ENCODE results near the gene SPTBN4.
A peak's percentile ranks its signal among the peaks of the same experiment; 100 is the strongest.
"Not testable (repeated sequence)": the region's sequence is repeated elsewhere in the genome, so short reads cannot be mapped to it uniquely, and the experiment has no call there.

SPTBN4 gene

DNA sequence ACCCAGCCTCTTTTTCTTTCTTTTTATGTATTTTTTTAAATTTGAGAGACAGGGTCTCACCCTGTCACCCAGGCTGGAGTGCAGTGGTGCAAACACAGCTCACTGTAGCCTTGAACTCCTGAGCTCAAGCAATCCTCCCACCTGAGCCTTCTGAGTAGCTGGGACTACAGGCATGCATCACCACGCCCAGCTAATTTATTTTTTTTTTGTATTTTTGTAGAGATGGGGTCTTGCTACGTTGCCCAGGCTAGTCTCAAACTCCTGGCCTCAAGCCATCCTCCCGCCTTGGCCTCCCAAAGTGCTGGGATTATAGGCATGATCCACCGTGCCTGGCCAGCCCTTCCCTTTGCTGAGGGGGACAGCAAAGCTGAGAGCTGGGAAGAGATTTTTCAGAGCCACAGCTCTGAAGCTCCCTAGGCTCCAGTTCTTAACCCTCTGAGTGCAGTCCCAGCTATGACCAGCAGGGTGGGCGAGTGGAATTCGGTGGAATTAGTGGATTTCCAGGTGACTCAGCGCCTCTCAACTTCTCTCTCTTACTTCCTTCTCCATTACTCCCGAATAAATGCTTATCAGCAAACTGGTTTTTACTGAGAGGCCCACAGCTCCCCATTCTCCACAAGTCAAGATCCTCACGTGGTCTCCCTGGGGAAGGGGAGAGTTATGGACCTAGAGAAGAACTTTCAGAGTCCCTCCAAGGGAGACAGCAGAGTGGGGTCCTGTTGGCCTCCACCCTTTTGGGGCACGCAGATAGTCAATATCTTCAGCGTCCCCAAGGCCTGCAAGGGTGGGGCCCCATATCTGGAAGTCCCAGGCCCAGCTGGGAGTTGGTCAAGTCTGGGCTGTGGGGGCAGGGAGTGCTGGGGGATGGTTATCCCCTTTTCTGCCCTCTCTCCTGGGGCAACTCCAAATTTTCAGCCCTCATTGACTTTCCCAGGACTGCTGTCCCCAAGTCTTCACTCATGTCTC lies 2.5 kb upstream of the SPTBN4 start:
- DNase-seq (ENCODE audit: low read depth in 2 of 2) = peak; percentile 74 to 79

DNA sequence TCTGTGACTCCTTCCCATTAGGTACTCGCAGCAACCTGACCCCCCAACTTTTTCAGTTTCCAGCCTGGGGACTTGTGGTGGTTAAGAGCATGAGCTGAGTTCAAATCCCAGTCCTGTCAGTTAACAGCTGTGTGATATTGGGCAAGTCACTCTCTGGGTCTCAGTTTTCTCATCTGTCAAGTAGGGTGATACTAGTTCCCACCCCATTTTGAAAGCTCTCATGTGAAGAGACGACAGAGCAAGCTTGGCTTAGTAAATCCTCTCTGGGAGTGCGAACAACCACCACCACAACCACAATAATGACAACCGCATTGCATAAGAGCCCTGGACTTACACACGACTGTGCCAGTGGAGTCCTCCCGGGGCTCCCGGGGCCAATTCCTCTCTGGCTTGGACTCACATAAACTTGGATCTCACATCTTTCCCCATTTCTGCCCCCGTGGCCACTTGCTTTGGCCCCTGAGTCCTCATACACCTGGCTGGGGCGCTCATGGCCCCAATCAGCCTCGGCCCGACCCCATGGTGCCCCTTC lies 1.7 kb upstream of the SPTBN4 start:
- DNase-seq (ENCODE audit: low read depth in 2 of 2) = no peak

DNA sequence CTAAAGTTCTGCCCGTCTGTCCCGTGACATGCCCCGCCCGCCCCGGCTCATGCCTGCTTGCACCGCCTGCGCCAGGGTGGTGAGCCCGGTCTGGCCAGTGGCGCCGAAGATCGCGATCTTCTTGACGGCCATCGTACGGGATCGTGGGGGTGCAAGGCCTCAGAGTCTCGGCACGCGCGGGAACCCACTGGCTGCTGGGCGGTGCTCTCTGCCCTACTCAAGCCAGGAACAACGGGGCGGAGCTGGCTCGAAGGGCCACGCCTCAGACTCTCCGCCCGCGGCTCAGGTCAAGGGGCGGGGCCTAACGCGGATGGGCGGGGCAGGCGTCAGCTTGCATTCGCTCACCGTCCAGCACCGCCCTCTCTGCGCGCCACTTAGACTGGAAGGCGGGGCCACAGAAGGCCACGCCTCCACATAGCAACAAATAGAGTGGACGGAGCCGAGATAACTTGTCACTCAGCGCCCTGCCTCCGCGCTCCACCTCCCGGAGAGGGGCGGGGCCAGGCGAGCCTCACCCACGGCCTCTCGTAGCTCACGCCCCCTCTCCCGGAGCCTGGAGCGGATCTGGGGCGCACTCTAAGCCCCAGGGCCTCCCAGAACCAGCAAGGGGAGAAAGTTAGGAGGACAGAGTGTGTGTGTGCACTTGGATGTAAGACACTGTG lies 1.1 kb upstream of the SPTBN4 start, which contains the start of gene BLVRB:
BLVRB (minus strand) TSS at position 189 of the 662 bp plus-strand sequence; CDS start at position 132, 57 bp downstream.
- DNase-seq (ENCODE audit: low read depth in 2 of 2) = peak; percentile 97 to 98

DNA sequence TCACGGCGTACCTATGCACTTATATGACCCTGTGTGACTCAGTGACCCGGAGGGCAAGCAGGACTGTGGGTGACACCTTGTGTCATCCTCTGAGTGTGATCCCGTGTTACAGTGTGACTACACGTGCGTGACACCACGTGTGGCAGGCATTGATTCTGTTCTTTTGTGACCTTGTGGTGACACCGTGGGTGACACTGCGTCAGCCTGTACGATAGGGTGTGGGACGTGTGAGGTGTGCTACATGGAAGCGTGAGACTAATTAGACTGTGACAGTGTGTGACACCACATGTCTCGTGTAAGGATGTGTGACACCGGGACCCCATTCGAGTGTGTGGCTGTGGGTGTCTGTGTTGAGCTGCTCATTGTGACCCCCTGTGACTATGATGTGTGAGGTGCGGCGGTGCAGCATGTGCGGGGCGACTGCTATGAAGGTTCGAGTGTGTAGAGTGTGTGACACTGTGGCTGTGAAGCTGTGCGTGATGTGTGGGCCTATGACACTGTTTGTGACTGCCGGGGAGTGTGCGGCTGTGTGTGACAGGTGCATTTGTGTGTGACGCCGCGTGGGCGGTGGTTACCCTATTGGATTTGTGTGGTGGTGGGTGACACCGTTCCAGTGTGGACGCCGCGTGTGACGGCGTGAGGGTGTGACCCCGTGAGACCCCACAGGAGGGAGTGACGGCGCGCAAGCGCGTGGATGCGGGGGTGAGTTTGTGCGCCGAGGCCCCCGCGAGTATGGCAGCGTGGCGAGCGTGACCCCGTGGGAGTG lies 399 bp upstream of the SPTBN4 start:
- DNase-seq (ENCODE audit: low read depth in 2 of 2) = no peak

DNA sequence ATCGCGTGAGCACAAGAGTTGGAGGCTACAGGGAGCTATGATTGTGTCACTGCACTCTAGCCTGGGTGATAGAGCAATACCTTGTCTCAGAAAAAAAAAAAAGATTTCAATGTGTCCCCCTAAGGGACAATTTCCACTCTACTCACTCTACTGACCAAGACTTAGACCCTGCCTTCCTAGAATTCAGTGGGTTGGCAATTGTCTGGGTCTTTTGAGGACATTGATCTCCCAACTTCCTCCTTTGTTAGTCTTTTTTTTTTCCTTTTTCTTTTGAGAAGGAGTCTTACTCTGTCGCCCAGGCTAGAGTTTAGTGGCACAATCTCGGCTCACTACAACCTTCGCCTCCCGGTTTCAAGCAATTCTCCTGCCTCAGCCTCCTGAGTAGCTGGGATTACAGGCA lies 2.2 kb downstream of the SPTBN4 start:
- no peak for DNase-seq (ENCODE audit: low read depth in 2 of 2)

DNA sequence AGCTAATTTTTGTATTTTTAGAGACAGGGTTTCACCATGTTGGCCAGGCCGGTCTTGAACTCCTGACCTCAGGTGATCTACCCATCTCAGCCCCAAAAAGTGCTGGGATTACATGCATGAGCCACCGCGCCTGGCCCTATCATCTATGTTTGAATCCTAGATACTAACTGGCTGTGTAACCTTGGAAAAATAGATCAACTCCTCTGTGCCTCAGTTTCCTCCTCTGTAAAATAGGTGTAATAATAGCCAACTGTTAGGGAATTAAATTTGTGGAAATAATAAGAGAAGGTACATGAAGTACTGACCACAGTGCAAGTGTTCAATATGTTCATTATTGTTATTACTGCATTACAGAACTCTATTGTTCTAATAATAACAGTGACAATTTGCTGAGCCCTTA lies 4.3 kb downstream of the SPTBN4 start:
- no peak for DNase-seq (ENCODE audit: low read depth in 2 of 2)

DNA sequence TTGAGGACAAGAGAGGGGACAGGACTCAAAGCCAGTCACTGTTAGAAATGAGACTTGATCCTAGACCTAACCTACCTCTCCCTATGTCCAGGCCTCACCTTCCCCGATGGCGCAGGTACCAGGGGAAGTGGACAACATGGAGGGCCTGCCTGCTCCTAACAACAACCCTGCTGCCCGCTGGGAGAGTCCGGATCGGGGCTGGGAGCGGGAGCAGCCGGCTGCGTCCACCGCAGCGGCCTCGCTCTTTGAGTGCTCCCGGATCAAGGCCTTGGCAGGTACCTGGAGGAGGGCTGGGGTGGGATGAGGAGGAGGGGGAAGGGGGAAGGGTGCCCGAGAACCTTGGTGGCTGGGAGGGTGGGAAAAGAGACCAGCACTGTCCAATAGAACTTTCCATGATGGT lies 5.7 kb downstream of the SPTBN4 start:
- DNase-seq (ENCODE audit: low read depth in 2 of 2) = no peak

DNA sequence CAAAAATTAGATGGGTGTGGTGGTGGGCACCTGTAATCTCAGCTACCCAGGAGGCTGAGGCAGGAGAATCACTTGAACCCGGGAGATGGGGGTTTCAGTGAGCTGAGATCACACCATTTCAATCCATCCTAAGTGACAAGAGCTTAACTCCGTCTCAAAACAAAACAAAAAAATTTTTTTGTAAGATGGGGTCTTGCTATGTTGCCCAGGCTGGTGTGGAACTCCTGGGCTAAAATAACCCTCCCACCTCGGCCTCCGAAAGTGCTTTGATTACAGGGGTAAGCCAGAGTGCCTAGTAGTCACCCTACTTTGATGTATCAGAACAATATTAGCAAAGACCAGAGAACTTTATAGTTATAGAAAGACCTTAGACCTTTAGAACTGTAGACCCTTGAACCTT lies 7.9 kb downstream of the SPTBN4 start:
- no peak for DNase-seq (ENCODE audit: low read depth in 2 of 2)

DNA sequence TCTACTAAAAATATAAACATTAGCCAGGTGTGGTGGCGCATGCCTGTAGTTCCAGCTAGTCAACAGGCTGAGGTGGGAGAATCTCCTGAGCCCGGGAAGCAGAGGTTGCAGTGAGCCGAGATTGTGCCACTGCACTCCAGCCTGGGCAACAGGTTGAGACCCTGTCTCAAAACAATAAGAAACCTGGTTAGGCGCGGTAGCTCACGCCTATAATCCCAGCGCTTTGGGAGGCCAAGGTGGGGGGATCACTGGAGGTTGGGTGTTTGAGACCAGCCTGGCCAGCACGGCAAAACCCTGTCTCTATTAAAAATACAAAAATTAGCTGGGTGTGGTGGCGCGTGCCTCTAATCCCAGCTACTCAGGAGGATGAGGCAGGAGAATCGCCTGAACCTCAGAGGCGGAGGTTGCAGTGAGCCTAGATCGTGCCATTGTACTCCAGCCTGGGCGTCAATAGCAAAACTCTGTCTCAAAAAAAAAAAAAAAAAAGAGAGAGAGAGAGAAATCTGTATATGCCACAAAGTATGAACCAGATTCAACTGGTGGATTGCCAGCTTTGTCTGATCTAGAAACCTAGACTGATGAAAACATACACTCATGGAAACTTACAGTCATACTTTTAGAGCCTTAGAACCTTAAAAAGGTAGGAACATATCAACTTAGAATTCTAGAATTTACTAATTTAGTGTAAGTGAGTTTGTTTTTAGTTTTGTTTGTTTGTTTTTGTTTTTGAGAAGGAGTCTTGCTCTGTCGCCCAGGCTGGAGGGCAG lies 9.3 kb downstream of the SPTBN4 start:
- DNase-seq (ENCODE audit: low read depth in 2 of 2) = not testable (repeated sequence)

DNA sequence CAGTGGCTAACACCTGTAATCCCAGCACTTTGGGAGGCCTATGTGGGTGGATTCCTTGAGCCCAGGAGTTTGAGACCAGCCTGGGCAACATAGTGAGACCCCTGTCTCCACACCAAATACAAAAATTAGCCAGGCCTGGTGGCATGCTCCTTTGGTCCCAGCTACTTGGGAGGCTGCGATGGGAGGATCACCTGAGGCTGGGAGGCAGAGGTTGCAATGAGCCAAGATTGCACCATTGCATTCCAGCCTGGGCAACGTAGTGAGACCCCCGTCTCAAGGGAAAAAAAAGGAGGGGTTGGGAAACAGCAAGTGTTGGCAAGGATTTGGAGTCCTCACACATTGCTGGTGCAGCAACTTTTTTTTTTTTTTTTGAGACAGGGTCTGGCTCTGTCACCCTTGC lies 19.2 kb downstream of the SPTBN4 start:
- no peak for DNase-seq (ENCODE audit: low read depth in 2 of 2)

DNA sequence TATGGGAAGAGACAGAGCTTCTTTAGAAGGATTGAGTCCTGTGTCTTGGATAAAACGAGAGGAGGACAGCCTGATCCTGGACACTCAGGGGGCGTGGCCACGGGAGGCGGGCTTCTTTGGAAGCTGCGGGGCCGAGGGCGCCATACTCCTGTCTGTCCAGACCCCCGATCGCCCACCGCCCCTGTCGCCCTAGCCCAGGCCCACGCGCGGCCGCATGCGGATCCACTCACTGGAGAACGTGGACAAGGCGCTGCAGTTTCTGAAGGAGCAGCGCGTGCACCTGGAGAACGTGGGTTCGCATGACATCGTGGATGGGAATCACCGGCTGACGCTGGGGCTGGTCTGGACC lies 23.1 kb downstream of the SPTBN4 start:
- no peak for DNase-seq (ENCODE audit: low read depth in 2 of 2)

DNA sequence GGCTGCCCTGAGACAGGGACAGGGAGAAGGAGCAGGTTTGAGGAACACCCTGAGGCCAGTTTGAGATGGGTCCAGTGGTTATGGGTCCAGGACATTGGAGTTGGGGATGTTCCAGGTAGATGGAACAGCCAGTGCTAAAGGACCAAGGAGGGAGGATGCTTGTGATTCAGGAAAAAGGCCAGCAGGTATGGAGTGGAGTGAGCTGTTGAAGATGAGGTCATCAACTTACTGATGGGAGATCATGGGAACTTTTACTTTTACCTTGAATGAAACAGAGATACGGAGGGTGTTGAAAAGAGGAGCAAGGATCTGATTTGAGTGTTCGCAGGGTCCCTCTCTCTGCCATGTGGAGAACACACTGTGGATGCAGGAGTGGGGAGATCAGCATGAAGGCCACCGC lies 25.5 kb downstream of the SPTBN4 start:
- DNase-seq (ENCODE audit: low read depth in 2 of 2) = no peak

DNA sequence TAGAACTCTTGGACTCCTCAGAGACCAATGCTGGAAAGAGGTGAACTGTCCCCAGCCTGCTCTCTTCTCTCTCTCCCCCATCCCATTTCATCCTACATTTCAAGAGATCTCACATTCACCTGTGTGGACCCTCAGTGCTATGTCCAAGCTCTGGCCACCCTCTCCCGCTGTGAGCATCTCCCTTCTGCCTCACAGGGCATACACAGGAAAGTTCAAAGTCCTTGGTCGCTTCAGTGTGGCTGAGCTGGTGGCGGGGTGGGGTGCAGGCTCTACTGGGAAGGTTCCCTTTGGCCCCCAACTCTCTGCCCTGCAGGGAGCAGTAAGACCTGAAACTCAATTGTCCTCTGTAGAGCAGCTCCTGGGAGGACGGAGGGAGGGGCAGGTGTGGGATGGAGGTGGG lies 27.0 kb downstream of the SPTBN4 start:
- DNase-seq (ENCODE audit: low read depth in 2 of 2) = no peak

DNA sequence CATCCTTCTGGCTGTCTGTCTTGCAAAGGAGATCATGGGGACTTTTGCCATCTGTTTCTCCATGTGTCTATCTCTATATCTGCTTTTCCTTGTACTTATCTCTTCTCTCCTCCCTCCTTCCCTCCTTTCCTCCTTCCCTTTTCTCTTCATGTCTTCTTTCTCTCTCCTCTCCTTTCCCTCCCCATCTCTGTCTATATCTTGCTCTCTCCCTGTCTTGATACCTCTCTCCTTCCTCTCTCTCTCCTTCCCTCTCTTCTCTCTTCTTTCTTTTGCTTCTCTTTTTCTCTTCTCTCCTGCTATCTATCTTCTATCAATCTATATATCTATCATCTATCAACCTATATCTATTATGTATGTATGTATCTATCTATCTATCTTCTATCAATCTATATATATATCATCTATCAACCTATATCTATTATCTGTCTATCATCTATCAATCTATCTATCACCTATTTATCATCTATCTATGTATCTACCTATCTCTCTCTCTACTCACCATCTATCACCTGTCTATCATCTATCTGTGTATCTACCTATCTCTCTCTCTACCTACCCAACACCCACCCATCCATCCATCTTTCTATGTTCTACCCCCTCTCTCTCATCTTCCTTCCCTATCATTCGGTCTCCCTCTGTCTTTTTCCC lies 27.5 kb downstream of the SPTBN4 start:
- no peak for DNase-seq (ENCODE audit: low read depth in 2 of 2)

DNA sequence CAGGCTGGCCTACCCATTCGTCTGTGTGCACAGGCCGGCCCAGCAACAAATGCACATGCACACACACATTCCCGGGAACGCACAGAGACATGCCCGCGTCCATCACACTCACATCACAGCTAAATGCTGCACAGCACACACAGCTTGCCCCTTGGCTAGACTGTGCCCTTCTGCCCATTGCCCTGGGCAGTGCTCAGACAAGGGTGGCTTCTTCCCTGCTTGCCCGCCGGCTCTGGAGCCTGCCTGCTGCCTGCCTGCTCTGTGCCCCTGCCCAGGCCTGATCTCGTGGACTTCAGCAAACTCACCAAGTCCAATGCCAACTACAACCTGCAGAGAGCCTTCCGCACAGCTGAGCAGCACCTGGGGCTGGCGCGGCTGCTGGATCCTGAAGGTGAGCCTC lies 30.4 kb downstream of the SPTBN4 start:
- DNase-seq (ENCODE audit: low read depth in 2 of 2) = no peak

DNA sequence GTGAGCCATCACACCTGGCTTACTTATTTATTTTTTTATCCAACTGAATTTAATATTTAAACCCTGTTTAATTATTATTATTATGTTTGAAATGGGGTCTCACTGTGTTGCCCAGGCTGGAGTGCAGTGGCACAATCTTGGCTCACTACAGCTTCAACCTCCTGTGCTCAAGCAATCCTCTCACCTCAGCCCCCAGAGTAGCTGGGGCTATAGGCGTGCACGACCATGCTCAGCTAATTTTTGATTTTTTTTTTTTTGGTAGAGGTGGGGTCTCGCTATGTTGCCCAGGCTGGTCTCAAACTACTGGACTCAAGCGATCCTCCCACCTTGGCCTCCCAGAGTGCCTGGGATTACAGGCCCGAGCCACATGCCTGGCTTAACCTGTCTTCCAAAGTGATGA lies 32.5 kb downstream of the SPTBN4 start:
- DNase-seq (ENCODE audit: low read depth in 2 of 2) = no peak

DNA sequence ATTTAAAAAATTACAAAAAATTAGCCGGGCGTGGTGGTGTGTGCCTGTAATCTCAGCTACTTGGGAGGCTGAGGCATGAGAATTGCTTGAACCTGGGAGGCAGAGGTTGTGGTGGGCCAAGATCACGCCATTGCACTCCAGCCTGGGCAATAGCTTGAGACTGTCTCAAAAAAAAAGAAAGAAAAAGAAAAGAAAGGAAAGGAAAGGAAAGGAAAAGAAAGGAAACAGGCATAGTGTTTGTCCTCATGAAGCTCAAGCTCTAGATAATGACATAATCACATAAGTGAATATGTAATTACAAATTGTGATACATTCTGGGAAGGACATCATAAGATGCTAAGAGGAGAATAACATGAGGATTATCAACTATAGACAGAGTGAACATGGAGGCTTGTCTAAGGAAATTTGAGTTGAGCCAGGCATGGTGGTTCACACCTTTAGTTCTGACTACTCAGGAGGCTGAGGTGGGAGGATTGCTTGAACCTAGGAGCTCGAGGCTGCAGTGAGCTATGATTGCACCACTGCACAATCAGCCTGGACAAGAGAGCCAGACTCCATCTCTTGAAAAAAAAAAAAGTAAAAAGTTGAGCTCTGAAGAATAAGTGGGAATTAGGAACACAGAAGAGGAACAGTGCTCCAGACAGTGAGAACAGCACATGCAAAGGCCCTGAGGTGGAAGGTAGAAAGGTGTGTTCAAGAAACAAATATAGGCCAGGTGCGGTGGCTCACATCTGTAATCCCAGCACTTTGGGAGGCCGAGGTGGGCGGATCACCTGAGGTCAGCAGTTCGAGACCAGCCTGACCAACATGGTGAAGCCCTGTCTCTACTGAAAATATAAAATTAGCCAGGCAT lies 34.1 kb downstream of the SPTBN4 start:
- DNase-seq (ENCODE audit: low read depth in 2 of 2) = not testable (repeated sequence)

DNA sequence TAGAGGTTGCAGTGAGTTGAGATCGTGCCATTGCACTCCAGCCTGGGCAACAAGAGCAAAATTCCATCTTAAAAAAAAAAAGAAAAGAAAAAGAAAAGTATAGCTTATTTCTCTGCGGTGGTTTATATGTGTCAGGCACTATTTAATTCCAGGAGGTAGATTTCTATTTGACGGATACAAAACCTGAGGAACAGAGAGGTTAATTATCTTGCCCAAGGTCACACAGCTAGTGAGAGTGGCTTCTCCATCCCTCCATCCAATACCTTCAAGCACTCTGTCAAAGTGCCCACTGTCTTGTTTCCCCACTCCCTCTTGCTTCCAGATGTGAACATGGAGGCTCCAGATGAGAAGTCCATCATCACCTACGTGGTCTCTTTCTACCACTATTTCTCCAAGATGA lies 34.8 kb downstream of the SPTBN4 start:
- no peak for DNase-seq (ENCODE audit: low read depth in 2 of 2)

DNA sequence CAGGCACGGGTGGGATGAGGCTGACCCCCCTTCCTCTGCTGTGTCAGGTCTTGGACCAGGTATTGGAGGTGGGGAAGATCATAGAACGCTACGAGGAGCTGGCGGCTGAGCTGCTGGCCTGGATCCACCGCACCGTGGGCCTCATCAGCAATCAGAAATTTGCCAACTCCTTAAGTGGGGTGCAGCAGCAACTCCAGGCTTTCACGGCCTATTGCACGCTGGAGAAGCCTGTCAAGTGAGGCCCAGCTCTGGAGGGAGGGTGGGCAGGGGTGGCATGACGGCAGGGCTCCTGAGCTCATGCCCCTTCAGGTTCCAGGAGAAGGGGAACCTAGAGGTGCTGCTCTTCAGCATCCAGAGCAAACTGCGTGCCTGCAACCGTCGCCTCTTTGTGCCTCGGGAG lies 35.3 kb downstream of the SPTBN4 start:
- no peak for DNase-seq (ENCODE audit: low read depth in 2 of 2)

Measured in fibroblast of skin of left quadriceps (primary cell).